K562 (cell line): ENCODE results near the gene EPHX1. TPM values are rescaled to one million over a fixed set of nuclear protein-coding genes. Genes with fewer than 3 reads are reported as not detected.
A peak's percentile ranks its signal among the peaks of the same experiment; 100 is the strongest.

Source experiments
- AFF4 ChIP-seq: sonication (generic); formaldehyde crosslinking; IDR thresholded peaks from 2 replicates; pipeline ENCODE4 v1.8.0; 2023; ENCODE audit warnings: mild to moderate bottlenecking, missing genetic modification reagents
- CHCHD3 ChIP-seq: fragments of 250-450 bp; sonication (Bioruptor Pico); IDR thresholded peaks from 2 replicates; pipeline ENCODE4 v2.1.2; 2022; ENCODE audit warnings: mild to moderate bottlenecking
- COPS2 ChIP-seq: fragments of 450-650 bp; conservative IDR thresholded peaks from 2 replicates; pipeline ENCODE4 v1.6.1; 2016; ENCODE audit warnings: mild to moderate bottlenecking, moderate library complexity
- JUNB ChIP-seq: fragments of 450-650 bp; formaldehyde crosslinking; conservative IDR thresholded peaks from 2 replicates; pipeline ENCODE4 v1.4.0; 2020; ENCODE audit warnings: mild to moderate bottlenecking
- KHSRP ChIP-seq: fragments of 450-650 bp; IDR thresholded peaks from 2 replicates; pipeline ENCODE4 v1.6.1; 2017
- KLF16 ChIP-seq: IDR thresholded peaks from 2 replicates; pipeline ENCODE4 v1.6.1; 2016; ENCODE audit warnings: antibody characterized with exemption
- MEF2A ChIP-seq: IDR thresholded peaks from 2 replicates; pipeline ENCODE4 v1.6.1; 2011; ENCODE audit warnings: low read depth, mild to moderate bottlenecking, low read length, moderate library complexity; ENCODE audit not compliant: control insufficient read depth
- MLLT1 ChIP-seq, 2 experiments: fragments of 450-650 bp; IDR thresholded peaks; 2 replicates each; pipeline ENCODE4 v1.6.1; 2016
- NELFE ChIP-seq: IDR thresholded peaks from 2 replicates; pipeline ENCODE4 v1.6.1; 2011; ENCODE audit warnings: mild to moderate bottlenecking; ENCODE audit not compliant: insufficient read depth, insufficient read length
- NFATC3 ChIP-seq: fragments of 450-650 bp; IDR thresholded peaks from 2 replicates; pipeline ENCODE4 v1.6.1; 2017; ENCODE audit warnings: mild to moderate bottlenecking
- PBX2 ChIP-seq, 2 experiments: IDR thresholded peaks in 1 of 2; conservative IDR thresholded peaks in 1 of 2; 2 replicates each; pipeline ENCODE4 v1.6.1; 2016; ENCODE audit warnings: low read depth in 2 of 2, mild to moderate bottlenecking in 1 of 2, missing compliant biosample characterization in 1 of 2, missing genetic modification characterization in 1 of 2, moderate library complexity in 1 of 2
- RNF2 ChIP-seq: sonication (generic); IDR thresholded peaks from 2 replicates; pipeline ENCODE4 v1.6.1; 2016
- ZNF224 ChIP-seq: sonication (generic); formaldehyde crosslinking; IDR thresholded peaks from 2 replicates; pipeline ENCODE4 v1.8.0; 2022; ENCODE audit warnings: mild to moderate bottlenecking, missing genetic modification reagents
- ZNF311 ChIP-seq: fragments of 250-450 bp; sonication (Bioruptor Pico); IDR thresholded peaks from 2 replicates; pipeline ENCODE4 v1.4.0; 2020; ENCODE audit warnings: mild to moderate bottlenecking, moderate library complexity
- ZNF408 ChIP-seq: fragments of 250-450 bp; sonication (Bioruptor Pico); IDR thresholded peaks from 2 replicates; pipeline ENCODE4 v1.4.0; 2020; ENCODE audit warnings: low read depth, mild to moderate bottlenecking, moderate library complexity
- ZNF561 ChIP-seq: fragments of 450-650 bp; formaldehyde crosslinking; conservative IDR thresholded peaks from 2 replicates; pipeline ENCODE4 v1.4.0; 2020; ENCODE audit warnings: mild to moderate bottlenecking, moderate library complexity
- ZZZ3 ChIP-seq: fragments of 450-650 bp; IDR thresholded peaks from 2 replicates; pipeline ENCODE4 v1.6.1; 2016; ENCODE audit warnings: antibody characterized with exemption, mild to moderate bottlenecking, moderate library complexity
- polyA plus RNA-seq, 8 experiments: library from polyadenylated mRNA; depleted of rRNA in 4 of 8; stranded (reverse) in 5 of 8; unstranded in 3 of 8; fragments of >200 nt; fragmentation: Nextera tagmentation in 2 of 8; fragmentation: Illumina TruSeq in 1 of 8; extraction: Ambion mirVana in 2 of 8; extraction: Trizol in 1 of 8; gene quantifications; 2 replicates each; pipeline versions ENCODE4 v1.2.1 to v1.2.3, GENCODE V29; 2011 to 2014; ENCODE audit warnings: inconsistent platforms in 1 of 8, missing spikeins in 1 of 8
- total RNA-seq, 7 experiments: library from RNA; depleted of rRNA in 6 of 7; stranded (reverse); fragments of >200 nt in 6 of 7; fragmentation: Illumina TruSeq in 2 of 7; extraction: Trizol in 2 of 7; gene quantifications; 2 replicates each; pipeline versions ENCODE4 v1.2.1 to v1.2.3, GENCODE V29; 2011 to 2021; ENCODE audit warnings: low replicate concordance in 1 of 7
- TF ChIP-seq, protein P1 (sequence below): fragments of 450-650 bp; IDR thresholded peaks from 2 replicates; pipeline ENCODE4 v1.6.1; 2016
- TF ChIP-seq, protein P2 (sequence below): sonication (generic); formaldehyde crosslinking; IDR thresholded peaks from 2 replicates; pipeline ENCODE4 v1.8.1; 2022; ENCODE audit warnings: missing genetic modification reagents

The EPHX1 gene
- total and polyA plus RNA-seq, 9 of the 15 experiments (the other 6 are each of a cell fraction or from before 2014, with no cell fraction given): 0.21 to 27.0 (median 6.7) TPM

- TF ChIP-seq ZZZ3 (peak; percentile 86), AFF4 (CRISPR knock-in tag) (peak; percentile 36; the same call in 1 of the 2 replicates), CHCHD3 (CRISPR knock-in tag) (no peak), NELFE (no peak), MLLT1 (IDR thresholded peaks at IDR 0.05) (peak; percentile 57 to 85), MEF2A (no peak), ZNF408 (no peak), JUNB (CRISPR knock-in tag) (no peak), COPS2 (no peak), KLF16 (peak; percentile 47; the same call in 1 of the 2 replicates), ZNF311 (CRISPR knock-in tag) (no peak), NFATC3 (no peak), RNF2 (peak; percentile 77), KHSRP (no peak), ZNF561 (CRISPR knock-in tag) (no peak), PBX2 (CRISPR knock-in tag; IDR thresholded peaks at IDR 0.05; ENCODE audit: low read depth) (no peak), PBX2 (tag; conservative IDR thresholded peaks at IDR 0.05; ENCODE audit: low read depth) (peak; percentile 72; the same call in 1 of the 2 replicates), ZNF224 (CRISPR knock-in tag) (no peak)
- TF ChIP-seq, protein P1, sequence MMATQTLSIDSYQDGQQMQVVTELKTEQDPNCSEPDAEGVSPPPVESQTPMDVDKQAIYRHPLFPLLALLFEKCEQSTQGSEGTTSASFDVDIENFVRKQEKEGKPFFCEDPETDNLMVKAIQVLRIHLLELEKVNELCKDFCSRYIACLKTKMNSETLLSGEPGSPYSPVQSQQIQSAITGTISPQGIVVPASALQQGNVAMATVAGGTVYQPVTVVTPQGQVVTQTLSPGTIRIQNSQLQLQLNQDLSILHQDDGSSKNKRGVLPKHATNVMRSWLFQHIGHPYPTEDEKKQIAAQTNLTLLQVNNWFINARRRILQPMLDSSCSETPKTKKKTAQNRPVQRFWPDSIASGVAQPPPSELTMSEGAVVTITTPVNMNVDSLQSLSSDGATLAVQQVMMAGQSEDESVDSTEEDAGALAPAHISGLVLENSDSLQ: peak; percentile 91
- TF ChIP-seq, protein P2, sequence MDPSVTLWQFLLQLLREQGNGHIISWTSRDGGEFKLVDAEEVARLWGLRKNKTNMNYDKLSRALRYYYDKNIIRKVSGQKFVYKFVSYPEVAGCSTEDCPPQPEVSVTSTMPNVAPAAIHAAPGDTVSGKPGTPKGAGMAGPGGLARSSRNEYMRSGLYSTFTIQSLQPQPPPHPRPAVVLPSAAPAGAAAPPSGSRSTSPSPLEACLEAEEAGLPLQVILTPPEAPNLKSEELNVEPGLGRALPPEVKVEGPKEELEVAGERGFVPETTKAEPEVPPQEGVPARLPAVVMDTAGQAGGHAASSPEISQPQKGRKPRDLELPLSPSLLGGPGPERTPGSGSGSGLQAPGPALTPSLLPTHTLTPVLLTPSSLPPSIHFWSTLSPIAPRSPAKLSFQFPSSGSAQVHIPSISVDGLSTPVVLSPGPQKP (CRISPR knock-in tag): no peak
These were observed 32.2 kb upstream of the EPHX1 start, which contains the start of gene SRP9 (continued) for GRCh38 chr1:225777583-225778336.
